ENCODE results near the gene UGDH. TPM values are rescaled to one million over a fixed set of nuclear protein-coding genes. Genes with fewer than 3 reads are reported as not detected.

The UGDH gene
- total and polyA plus RNA-seq, 10 of the 15 experiments (the other 5 are each of a cell fraction or from before 2014, with no cell fraction given): 11.1 to 60.3 (median 26.8) TPM

- Histone ChIP-seq H3K27ac (ENCODE audit: control insufficient read depth, insufficient read depth) (no peak overlapping the region), H4K20me1 (ENCODE audit: control insufficient read depth, insufficient read depth) (no peaks in the 10 kb centered on the region), H3K79me2 (ENCODE audit: control insufficient read depth, insufficient read depth, low read length) (no peaks in the 10 kb centered on the region; the same call in 1 of the 2 replicates), H3K27me3 (replicated peaks in 1 of 2; ENCODE audit: control insufficient read depth in 2 of 2, insufficient read depth in 2 of 2, low read length in 1 of 2) (no peaks in the 10 kb centered on the region), H3K4me3 (no peak overlapping the region), H3K9me3 (replicated peaks; ENCODE audit: control insufficient read depth, insufficient read depth, low read length) (no peaks in the 10 kb centered on the region), H3K4me2 (ENCODE audit: control insufficient read depth, insufficient read depth) (no peak overlapping the region), H3K9ac (ENCODE audit: control insufficient read depth, insufficient read depth, low read length) (no peak overlapping the region), H3K4me1 (ENCODE audit: control insufficient read depth, insufficient read depth, low read length) (peaks cover 7% of the 10 kb centered on the region), H3K36me3 (ENCODE audit: control insufficient read depth in 2 of 2, insufficient read depth in 2 of 2, low read length in 1 of 2) (peaks cover 2 to 27% of the 10 kb centered on the region in 2 experiments; a peak in 3 of 4 replicates), H2AFZ (ENCODE audit: control insufficient read depth, low read depth, low read length) (no peak overlapping the region)
- SMC1A ChIA-PET (ENCODE audit: uncharacterized antibody, unreplicated experiment): interaction anchor here (0.6 to 2.1 kb wide), 7 partner anchors 9 to 526 kb away, joined by 3 to 5 read pairs (median 3); no protein-coding TSS in a partner anchor
- TF ChIP-seq HDGF (IDR thresholded peaks at IDR 0.05) (no peak), MTA2 (IDR thresholded peaks at IDR 0.05; ENCODE audit: low read depth) (no peak), PKNOX1 (IDR thresholded peaks at IDR 0.05) (no peak), ZNF217 (IDR thresholded peaks at IDR 0.05) (no peak), ATF7 (IDR thresholded peaks at IDR 0.05; ENCODE audit: low read depth) (no peak), RBBP5 (conservative IDR thresholded peaks at IDR 0.05) (no peak)
- no peak for DNase-seq (ENCODE audit: low read depth, low spot score)
- no peak for ATAC-seq
- RAD21 ChIA-PET (ENCODE audit: unreplicated experiment): interaction anchor here (0.8 to 1.4 kb wide), 4 partner anchors 166 to 509 kb away, joined by 3 to 6 read pairs (median 4); no protein-coding TSS in a partner anchor
- FAIRE-seq: no peak
- intact Hi-C loops (cut with micrococcal nuclease; ENCODE audit: unreplicated experiment): loop anchor here (5.0 to 10.0 kb wide), 2 partner anchors 171 to 318 kb away; partner anchors contain the start of gene SMIM14
- POLR2A ChIA-PET: interaction anchor here (0.6 to 1.1 kb wide), 3 partner anchors 52 to 840 kb away, joined by 3 to 6 read pairs (median 3); no protein-coding TSS in a partner anchor
- 79% methylated on average over 4 of the region's 4 CpGs for WGBS (ENCODE audit: insufficient coverage, insufficient replicate concordance, low lambda C conversion rate, missing lambda C conversion rate)
- CTCF ChIA-PET: interaction anchor here (0.7 to 1.6 kb wide), 7 partner anchors 9 to 858 kb away, joined by 3 to 6 read pairs (median 3); no protein-coding TSS in a partner anchor
- in situ Hi-C loops (cut with MboI): no loop called here
- no TSS peak for BruUV-seq (replicated peaks)
Measured at GRCh38 chr4:39466747-39467146, 60.5 kb downstream of the UGDH start.

Measured in GM12878 (cell line).